GM19463 (cell line): ENCODE data around the gene HMX3.

Experiments used
- ATAC-seq: cut with Tn5 transposase; IDR thresholded peaks from one replicate; pipeline ENCODE4 v1.9.1; 2021; ENCODE audit warnings: mild to moderate bottlenecking, moderate library complexity; ENCODE audit not compliant: unreplicated experiment

Gene HMX3

DNA sequence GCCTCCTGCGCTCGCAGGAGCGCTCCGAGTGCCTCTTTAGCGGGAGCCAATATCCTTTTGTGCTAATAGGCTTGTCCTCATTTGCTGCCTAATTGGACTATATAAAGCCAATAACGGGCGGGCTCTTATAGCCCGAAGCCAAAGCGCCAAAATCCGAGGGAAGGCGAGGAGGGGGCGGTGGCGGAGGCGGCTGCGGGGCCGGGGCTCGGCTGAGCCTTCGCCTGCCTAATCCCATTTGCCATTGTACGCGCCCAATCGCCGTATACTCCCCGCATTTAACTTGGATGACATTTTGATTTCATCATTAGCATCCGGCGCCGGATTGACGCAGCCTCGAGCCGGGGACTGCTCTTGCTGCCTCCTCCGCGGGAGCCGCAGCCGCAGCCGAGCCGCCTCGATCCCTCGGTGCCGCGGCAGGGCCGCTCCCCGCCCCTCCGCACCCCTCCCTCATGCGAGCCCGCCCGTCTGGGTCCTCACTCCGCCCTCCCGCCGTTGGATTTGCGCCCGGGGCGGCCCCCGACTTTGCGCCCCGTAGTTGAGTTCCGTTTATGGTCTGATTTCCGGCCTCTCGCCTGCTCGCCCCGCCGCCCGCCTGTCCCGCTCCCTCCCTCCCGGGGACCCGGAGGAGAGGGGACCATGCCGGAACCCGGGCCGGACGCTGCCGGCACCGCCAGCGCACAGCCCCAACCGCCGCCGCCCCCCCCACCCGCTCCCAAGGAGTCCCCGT lies at the start of gene HMX3:
HMX3 (plus strand) TSS at position 556 of the 727 bp plus-strand sequence; CDS start at position 637, 81 bp downstream.
- no peak for ATAC-seq

DNA sequence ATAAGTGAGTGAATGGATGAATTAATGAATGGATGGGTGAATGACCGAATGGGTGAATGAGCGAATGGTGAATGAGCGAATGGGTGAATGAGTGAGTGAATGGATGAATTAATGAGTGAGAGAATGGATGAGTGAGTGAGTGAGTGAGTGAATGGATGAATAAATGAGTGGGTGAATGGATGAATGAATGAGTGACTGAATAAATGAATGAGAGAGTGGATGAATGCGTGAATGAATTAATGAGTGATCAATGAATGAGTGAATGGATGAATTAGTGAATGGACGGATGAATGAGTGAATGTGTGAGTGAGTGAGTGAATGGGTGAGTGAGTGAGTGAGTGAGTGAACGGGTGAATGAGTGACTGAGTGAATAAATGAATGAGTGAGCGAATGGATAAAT lies 49.5 kb upstream of the HMX3 start:
- no peak for ATAC-seq

DNA sequence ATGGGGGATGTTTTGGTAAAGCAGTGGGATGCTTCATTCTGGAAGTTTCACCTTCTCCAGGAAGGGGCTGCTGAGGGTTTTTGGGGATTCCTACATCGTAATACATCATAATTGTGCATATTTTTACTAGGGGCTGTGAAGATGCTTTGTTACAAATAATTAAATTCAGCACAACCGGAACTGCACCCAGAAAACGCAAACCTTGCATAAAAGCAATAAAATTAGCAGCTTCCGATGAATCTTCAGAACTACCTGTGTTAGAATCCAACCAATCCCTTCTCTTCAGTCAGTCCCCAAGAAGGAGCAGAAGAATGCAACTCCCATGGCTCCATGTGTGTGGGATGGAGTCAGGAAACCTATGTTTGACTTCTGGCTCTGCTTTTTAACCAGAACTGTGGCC lies 48.4 kb upstream of the HMX3 start:
- ATAC-seq: no peak

DNA sequence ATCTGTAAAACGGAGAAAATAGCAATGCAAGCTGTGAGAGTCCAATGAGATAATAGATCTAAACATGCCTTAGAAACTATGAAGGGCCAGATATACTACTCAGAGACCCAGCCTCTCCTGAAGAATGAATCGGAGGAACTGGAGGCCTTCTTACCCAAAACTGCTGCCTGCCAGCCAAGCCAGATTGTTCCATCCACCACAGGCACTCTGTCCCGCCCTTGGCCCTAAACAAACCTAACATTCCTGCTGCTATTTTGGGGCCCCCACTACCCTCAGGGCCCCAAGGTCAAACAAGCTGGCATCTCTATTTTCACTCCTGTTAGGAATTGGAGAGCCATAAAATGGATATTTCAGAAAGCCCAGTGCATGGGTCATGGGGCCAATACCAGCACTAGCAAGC lies 48.0 kb upstream of the HMX3 start:
- ATAC-seq: no peak

DNA sequence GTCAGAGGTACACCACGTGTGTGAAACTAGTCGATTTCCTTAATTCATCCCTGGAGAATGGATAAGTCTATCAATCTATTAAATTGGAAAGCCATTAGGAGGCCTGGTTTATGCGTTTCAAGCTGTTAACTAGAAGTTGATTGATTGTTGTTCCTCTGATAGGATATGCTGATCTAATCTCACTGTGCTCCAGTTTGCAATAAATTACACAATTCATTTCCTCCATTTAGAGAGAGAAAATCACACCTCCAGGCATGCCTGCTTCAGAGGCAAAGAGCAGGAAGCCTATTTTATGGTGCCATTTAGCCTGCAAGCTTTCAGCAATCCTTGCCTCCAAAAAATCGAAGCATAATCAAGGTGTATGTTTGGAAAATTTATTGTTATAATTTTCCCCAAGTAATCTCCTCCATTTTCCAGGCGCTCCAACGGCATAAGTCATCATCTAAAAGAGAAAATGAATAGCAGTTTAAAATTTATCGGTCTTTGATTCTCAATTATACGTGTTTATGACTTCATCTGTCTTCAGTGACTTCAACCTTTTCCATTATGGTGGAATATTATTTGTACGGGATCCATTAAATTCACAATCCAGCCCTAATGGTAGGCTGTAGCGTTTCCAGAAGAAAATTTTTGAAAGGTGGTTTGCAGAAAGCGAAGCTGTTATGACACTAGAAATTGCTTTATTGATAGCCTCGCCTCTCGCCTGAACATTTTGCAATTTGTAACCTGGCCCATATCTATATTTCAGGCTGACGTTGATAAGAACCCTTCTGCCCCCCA lies 42.9 kb upstream of the HMX3 start:
- ATAC-seq: no peak

DNA sequence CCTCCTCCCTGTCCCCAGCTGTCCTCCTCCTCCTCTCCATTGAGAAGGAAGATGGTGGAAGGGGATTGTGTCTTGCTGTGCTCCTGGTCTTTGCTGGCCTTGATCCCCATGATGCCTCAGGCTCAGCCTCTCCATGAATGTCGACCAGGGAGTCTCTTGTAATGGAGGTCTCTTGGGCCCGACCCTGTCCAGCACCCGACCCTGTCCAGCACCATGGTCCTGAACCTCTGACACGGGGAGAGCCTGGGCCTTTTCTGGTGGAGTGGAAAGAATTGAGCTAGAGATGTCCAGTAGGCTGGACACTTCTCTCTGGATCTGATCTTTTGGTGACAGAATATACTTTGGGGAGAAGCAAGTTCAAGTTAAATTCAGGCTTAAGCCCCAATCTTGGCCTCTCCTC lies 42.3 kb upstream of the HMX3 start:
- ATAC-seq: no peak

DNA sequence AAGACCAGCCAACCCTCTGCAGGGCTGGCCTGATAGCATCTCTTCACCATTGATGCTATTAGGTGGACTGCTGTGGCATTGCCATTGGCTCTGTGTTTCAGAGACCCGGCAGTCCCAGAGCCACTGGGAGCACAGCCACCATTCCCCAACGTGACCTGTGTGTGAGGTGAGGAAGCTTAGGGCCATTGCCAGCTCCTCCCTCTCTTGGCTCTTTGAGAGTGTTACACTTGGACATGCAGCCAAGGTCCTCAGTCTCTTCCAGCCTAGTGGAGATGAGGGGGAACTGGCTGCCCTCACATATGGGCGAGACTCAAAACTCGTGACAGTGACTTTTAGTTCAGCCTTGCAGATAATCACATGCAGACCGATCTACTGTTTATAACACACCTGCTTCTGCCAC lies 39.3 kb upstream of the HMX3 start:
- no peak for ATAC-seq

DNA sequence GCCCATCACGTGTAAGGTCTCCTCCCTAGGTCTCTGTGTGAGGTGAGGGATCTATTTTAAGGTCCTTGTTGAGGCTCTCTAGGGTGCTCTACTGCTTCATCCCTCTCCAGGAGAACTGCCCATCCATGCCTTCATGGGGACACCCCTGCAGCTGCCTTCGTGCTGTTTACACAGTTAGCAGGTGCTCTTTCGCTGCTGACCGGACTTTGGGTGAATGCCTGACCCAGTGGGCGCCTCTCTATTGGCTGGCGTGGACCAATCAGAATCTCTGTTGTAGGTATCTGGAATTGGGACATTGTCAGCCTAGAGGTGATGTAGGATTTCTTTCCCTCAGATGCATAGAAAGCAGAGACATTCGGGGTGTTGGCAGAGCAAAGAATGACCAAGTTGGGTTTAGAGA lies 38.7 kb upstream of the HMX3 start:
- ATAC-seq: no peak

DNA sequence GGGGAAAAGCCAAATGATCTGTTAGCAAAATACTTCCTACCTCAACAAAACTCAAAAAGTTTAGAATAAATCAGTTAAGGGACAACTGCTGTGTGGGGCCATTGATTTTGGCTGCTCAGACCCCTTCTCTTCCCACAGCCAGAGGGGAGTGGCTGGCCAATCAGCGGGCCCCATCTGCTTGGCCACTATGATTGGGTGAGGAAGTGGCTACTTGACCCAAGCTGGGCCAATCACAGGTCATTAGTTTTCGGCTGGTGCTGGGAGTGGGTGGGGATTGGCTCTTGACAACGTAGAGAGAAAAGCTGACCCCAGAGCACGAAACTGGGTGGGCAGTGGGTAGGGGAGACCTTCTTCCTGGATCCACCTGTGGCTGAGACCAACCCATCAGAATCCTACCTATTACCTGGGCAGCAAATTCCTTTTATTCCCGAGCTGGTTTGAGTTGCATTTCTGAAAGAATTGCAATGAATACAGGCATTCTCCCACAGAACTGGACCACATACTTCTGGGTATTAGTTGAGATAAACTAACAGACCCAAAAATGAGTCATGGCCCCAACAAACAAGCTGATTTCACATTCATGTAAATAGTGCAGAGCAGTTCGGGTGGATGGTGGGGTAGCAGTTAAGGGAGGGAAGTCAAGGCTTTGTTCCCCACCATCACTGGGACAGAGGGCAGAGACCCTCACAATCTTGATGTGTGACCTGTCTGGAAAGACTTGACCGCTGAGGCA lies 35.6 kb upstream of the HMX3 start:
- no peak for ATAC-seq

DNA sequence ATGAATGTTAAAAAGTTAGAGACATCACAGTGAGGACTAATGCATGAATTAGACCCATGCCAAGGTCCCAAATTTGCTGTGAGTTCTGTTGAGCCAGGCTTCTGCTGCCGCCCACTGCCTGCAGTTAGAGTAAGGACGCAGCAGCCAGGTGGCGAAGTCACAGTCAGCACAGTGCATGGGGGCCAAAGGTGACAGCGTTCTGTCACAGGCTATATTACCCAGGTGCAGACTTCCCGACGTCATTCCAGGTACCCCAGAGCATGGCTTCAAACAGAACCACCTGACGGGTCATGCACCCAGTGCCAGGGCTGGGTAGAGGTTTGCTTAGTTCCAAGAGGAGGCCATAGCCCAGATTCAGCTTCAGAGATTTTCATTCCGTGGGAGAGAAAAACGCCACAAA lies 33.9 kb upstream of the HMX3 start:
- no peak for ATAC-seq

DNA sequence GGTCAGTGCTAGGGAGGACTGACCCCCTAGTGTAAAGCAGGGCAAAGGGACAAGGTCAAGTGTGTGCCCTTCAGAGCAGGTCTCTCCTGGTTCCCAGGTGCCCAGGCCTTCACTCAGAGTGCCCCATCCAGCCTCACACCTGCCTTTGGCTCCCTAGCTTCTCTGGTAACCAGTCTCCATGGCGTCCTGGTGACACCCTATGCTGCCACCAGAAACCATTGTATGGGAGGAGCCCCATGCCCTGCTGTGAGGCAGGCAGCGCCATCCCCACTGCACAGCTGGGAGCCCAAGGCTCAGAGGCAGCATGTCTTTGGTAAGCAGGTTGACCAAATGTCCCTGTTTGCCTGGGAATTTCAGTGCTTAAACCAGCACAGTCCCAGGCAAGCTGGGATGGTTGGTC lies 33.1 kb upstream of the HMX3 start:
- no peak for ATAC-seq

DNA sequence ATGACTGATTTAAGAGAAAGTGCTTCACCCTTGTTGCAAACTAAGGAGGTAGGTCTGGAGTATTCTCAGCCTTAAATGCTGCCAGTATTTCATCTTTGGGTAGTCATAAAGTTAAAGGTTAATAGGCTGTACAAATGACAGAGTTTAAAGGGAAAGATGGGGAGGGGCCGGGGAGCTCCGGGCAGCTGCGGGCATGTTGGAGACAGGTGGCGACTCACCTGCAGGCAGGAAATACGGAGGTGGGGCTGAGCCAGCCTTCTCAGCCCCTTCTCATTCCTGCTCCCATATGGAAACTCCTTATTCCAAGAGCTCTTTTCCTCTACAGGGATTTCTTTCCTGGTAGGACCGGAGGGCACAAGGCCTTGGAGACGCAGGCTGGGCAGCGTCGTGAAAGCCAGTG lies 31.8 kb upstream of the HMX3 start:
- ATAC-seq: no peak

DNA sequence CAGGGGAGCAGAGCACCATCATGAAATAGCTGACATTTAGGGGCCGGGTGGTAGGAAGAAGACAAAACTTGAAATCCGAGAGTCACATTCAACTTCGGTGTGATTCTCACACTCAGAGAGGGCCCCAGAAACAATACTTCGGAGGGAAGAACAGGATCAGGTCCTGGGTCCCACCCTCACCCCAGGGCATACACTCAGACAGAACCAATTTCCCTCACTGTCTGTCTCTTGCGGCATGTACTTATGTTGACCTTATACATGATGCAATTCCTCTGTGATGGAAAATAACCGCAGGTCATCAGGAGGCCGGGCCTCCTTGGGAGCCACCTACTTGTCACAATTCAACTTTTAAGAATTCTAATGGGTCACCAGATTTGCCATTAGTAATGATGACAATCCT lies 26.3 kb upstream of the HMX3 start:
- no peak for ATAC-seq

DNA sequence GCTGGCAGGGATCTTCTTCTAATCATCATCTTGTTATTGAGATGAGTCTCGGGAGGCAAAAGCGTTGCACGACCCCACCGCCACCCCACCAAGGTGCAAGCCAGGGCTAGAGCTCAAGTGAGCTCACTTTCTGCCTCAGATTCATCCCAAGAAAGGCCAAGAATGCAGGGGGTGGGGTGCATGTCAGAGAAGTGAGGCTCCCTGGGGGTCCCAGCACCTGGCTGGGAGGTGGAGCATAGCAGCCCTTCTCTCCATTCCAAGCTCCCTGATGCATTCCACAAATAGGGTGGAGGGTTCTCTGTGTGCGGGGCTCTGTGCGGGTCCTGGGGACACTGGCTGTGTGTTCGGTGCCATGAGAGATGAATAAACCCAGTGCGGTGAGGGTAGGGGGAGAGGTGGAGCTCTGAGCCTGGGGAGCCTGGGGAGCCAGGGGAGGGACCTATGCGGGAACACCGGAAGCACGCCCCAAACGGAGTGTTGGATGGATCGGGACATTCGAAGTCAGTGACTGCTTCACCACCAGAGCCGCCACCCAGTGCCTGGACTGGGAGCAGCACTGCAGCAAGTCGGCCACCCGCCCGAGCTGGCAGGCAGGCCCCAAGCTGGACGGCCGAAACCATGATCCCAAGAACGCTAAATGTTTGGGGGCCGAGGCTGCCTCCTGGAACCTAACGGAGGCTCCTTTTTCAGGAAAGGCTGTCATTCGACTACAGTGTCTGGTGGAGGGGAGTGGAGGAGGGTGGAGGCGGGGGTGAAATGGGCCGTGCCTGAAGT lies 17.9 kb upstream of the HMX3 start:
- ATAC-seq: no peak

DNA sequence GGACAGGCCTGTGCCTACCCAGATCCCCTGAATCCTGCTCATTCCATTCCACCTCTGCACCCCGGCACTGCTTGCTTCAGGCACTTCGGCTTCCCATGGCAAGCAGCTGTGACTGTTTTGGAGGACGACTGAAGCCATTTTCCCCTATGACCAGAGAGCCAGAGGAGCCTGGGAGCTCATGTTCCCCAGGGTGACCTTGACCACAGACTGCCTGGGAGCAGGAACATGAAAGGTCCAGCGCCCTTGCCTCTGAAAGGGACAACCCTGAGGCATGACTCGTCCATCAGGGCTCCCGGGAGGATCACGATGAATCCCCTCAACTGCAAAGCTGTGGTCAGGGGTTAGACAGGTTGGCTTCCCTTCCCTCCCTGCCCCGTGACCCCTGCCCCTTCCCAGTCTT lies 16.7 kb upstream of the HMX3 start:
- no peak for ATAC-seq

DNA sequence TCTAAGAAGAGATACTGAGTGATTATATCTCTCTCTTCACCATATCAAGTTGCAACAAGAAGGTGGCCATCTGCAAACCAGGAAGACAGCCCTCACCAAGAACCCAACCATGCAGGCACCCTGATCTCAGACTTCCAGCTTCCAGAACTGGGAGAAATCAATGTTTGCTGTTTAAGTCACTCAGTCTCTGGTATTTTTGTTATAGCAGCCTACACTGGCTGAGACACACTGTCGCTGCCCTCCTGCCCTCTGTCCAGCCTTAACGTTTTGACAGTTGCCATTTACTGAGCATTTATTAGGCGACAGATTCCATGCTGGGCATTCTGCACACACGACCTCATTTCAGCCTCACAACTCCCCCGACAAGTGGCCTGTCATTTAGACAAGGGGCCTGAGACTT lies 9.5 kb upstream of the HMX3 start:
- ATAC-seq: no peak

DNA sequence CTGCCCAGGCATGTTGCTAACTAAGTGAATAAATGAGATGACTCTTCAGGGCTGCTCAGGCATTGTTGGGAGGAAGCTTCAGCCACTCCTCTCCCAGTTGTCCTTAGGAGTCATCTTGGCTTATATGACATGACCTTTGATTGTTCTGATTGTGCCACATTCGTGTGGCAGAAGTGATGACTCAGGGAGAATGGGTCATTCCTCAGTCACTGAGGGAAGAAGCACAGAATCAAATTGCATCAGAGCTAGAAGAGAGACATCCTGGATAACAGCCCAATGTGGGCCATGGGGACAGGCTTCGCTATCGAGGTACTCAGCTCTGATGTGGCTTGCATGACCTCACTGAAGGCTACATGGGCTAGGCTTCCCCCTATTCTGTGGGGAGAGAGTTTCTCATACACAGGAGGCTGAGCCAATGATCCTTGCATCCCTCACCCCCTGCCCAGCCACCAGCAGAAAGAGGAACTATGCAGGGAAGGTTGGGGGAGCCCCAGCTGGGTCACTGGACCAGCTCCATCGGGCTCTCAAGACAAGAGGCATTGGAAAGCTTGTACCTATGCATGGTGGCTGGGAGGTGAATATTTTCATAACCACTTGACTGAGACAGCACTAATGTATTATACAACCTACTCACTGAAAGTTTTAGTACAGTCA lies 6.0 kb upstream of the HMX3 start:
- no peak for ATAC-seq

DNA sequence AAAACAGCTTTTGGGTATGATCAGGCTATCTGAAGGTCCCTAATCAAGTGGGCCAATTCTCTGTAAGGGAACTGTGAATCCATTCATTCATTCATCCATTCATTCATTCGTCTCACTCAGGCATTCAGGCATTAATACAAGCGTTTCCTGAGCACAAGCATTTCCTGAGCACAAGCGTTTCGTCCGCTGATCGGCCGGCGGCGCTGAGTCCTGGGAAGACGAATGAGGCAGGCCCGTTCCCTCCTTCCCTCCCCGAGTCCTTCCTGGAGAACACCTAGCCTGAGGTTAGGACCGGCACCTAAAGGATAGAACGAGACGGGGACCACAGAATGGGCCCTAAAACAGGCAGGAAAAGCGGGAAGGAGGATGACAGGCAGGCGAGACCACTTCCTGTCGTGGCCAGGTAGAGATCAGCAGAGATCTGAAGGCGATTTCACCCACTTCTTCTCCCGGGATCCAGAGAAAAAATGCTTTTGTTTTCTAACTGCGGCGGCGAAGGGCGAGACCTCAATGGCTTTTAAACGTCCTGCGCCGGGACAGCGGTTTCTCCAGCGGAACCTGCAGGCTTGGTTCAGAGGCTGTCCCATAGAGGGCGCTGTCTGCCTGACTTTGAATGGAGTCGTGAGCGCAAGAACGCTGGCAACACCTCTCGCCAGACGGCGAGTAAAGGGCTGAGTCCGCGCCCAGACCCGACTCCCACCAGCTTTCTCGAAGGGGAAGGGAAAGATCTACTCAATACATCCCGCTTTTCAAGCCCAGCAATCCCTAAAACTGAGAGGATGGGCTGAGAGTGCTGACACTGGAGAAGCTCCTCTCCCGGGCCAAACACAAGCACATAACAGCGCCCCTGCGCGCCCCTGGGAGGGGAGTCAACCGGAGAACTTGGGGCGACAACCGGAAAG lies 2.9 kb upstream of the HMX3 start:
- peak; percentile 60 for ATAC-seq

DNA sequence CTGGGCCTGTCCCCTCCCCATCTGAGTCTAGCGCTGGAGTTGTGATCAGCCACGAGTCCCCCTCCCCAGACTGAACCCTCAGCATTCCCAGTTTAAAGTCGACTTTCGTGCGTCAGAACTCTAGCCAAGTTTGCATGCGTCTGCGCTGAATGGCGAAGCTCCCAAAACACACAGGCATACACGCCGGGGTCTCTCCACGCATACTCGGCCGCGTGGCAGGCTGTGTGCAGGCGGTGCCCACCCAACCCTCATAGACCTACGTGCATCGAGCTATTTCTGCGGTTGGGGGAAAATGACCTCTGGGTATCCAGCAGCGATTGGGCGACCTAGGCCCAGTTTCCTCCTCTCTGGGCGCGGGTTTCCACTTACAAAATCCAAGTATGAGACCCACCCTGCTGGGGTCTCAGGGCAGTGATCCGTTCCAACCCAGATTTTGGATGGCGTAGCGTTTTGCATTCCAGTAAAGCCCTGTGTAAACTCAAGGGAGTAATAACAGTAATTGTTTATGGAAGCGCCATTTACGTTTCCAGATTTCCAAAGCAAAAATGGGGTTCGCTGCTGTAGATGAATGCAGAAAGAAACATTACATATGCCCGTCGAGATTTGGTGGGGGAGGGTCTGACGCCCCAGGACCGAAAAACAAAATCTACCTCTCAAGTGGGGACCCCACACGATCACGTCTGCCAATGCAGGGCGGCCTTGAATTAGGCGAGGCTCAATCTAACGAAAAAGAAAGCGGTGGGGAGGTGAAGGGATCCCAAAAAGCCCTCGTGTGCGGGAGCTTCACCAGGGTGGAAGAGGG lies 2.0 kb upstream of the HMX3 start:
- ATAC-seq: no peak
